ENCODE measurements around the gene CLRN2.

Gene CLRN2

DNA sequence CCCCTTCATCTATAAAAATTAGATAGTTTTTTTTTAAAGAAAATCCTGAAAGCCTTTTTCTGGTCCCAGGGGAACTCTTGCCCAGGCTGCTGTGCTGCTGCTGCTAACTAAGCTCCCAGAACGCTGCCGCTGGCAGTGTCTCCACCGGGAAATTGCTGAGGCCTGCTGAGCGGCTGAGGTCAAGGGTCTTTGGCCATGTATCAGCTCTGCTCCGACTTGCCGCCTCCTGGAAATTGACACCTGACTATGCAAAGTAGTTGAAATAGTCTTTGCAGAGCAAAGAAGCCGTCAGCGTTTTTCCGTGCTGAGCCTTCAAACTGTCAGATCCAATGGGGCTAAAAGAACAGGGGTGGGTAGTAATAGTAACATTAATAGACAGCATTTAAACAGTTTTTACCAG, 3.9 kb upstream of the CLRN2 start:
- Histone ChIP-seq H3K27me3 (ENCODE audit: control insufficient read depth, insufficient read depth, low read length) (peaks cover 9% of the 10 kb centered on the region), H3K36me3 (ENCODE audit: control insufficient read depth, insufficient read depth, low read length) (no peaks in the 10 kb centered on the region), H3K4me1 (ENCODE audit: control insufficient read depth, insufficient read depth, low read length) (peaks cover 3% of the 10 kb centered on the region), H3K9me3 (ENCODE audit: control insufficient read depth, insufficient read depth, low read length) (no peaks in the 10 kb centered on the region), H3K4me3 (ENCODE audit: low read depth, low read length) (peak overlapping the region; percentile 84), H3K9ac (ENCODE audit: low read depth, low read length) (no peak overlapping the region)

GRCh38 chr4:17511509-17511949, 3.4 kb upstream of the CLRN2 start:
- Histone ChIP-seq H3K9ac (ENCODE audit: low read depth, low read length) (peak overlapping the region; percentile 39), H3K4me3 (ENCODE audit: low read depth, low read length) (peak overlapping the region; percentile 84), H3K36me3 (ENCODE audit: control insufficient read depth, insufficient read depth, low read length) (no peaks in the 10 kb centered on the region), H3K4me1 (ENCODE audit: control insufficient read depth, insufficient read depth, low read length) (peaks cover 3% of the 10 kb centered on the region), H3K9me3 (ENCODE audit: control insufficient read depth, insufficient read depth, low read length) (no peaks in the 10 kb centered on the region), H3K27me3 (ENCODE audit: control insufficient read depth, insufficient read depth, low read length) (peaks cover 9% of the 10 kb centered on the region)

DNA sequence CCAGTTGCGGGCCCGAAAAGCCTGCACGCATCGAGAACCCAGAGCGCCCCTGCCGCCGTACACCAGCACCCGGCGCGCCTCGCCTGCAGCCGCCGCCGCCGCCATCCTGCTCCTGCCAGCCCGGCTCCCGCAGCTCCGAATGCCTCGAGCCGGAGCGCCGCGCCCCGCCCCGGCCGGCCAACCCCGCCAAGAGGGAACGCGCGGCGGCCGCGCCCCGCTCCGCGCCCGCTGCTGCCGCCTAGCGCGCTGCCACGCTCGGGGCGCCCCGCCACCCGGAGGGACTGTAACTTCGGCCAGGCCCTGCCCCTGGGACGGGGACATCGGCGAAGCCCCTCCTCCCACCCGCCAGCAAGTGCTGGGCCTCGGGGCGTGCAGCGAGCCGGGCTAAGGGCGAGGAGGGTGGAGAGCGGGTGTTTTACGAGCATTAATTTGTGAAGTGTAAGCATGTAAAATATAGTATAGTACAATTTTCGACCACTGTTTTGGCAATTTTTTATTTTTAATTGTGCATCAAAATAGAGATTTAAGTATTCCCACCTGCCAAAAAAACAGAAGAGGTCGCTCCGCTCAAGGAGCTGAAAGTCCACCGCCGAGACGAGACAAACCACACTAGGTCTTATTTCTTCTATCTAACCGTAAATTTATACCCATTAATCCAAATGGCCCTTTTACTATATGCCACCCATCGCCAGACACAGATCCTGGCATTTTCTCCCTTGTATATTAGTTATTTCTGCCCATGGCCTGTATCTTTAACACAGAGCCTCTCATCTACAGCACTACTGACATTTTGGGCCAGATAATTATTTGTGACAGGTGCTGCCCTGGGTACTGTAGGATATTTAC, 2.8 kb upstream of the CLRN2 start, which contains the start of gene QDPR:
Gene QDPR, minus strand, starts transcription at position 141 of the 846 bp plus-strand sequence. Its CDS starts 36 bp downstream, at position 105.
- H3K36me3 ChIP-seq (ENCODE audit: control insufficient read depth, insufficient read depth, low read length): no peaks in the 10 kb centered on the region

GRCh38 chr4:17512973-17513665, 1.8 kb upstream of the CLRN2 start:
- Histone ChIP-seq H3K9ac (ENCODE audit: low read depth, low read length) (no peak overlapping the region), H3K27me3 (ENCODE audit: control insufficient read depth, insufficient read depth, low read length) (peaks cover 9% of the 10 kb centered on the region), H3K4me1 (ENCODE audit: control insufficient read depth, insufficient read depth, low read length) (peaks cover 10% of the 10 kb centered on the region), H3K36me3 (ENCODE audit: control insufficient read depth, insufficient read depth, low read length) (no peaks in the 10 kb centered on the region), H3K9me3 (ENCODE audit: control insufficient read depth, insufficient read depth, low read length) (no peaks in the 10 kb centered on the region), H3K4me3 (ENCODE audit: low read depth, low read length) (no peak overlapping the region)

More for the DNA sequence above, 2.8 kb upstream of the CLRN2 start, which contains the start of gene QDPR:
- no peaks in the 10 kb centered on the region for H3K9me3 ChIP-seq (ENCODE audit: control insufficient read depth, insufficient read depth, low read length)
- H3K4me1 ChIP-seq (ENCODE audit: control insufficient read depth, insufficient read depth, low read length): peaks cover 3% of the 10 kb centered on the region
- peak within 1 kb of the TSS; percentile 84 for H3K4me3 ChIP-seq (ENCODE audit: low read depth, low read length)
- H3K27me3 ChIP-seq (ENCODE audit: control insufficient read depth, insufficient read depth, low read length): peaks cover 9% of the 10 kb centered on the region
- peak within 1 kb of the TSS; percentile 39 for H3K9ac ChIP-seq (ENCODE audit: low read depth, low read length)

- Histone ChIP-seq H3K4me1 (ENCODE audit: control insufficient read depth, insufficient read depth, low read length) (peaks cover 13% of the 10 kb centered on the region), H3K4me3 (ENCODE audit: low read depth, low read length) (no peak overlapping the region), H3K9me3 (ENCODE audit: control insufficient read depth, insufficient read depth, low read length) (no peaks in the 10 kb centered on the region), H3K9ac (ENCODE audit: low read depth, low read length) (no peak overlapping the region), H3K36me3 (ENCODE audit: control insufficient read depth, insufficient read depth, low read length) (no peaks in the 10 kb centered on the region), H3K27me3 (ENCODE audit: control insufficient read depth, insufficient read depth, low read length) (peaks cover 9% of the 10 kb centered on the region)
Measured at GRCh38 chr4:17515445-17516407, 761 bp downstream of the CLRN2 start.

DNA sequence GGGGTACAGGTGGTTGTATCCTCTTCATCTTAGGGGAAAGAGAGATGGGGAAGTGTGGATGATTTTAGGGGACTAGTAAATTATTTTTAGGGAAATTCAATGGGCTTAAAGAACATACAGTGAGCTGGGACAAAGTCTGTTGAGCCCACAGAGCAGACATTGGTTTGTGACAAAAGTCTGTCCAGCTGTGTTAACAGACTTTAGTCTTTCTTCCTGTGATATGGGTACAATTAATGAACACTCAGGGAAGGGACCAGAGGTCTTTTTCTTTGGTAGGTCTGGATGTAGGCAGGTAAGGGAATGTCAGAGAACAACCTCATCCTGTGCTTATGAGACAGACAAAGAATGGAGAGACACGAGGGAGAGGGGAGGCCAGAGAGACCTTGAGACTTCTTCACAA, 2.0 kb downstream of the CLRN2 start:
- H3K4me3 ChIP-seq (ENCODE audit: low read depth, low read length): no peak overlapping the region
- H3K4me1 ChIP-seq (ENCODE audit: control insufficient read depth, insufficient read depth, low read length): peaks cover 13% of the 10 kb centered on the region
- H3K36me3 ChIP-seq (ENCODE audit: control insufficient read depth, insufficient read depth, low read length): no peaks in the 10 kb centered on the region
- peaks cover 9% of the 10 kb centered on the region for H3K27me3 ChIP-seq (ENCODE audit: control insufficient read depth, insufficient read depth, low read length)
- H3K9ac ChIP-seq (ENCODE audit: low read depth, low read length): no peak overlapping the region
- H3K9me3 ChIP-seq (ENCODE audit: control insufficient read depth, insufficient read depth, low read length): no peaks in the 10 kb centered on the region

DNA sequence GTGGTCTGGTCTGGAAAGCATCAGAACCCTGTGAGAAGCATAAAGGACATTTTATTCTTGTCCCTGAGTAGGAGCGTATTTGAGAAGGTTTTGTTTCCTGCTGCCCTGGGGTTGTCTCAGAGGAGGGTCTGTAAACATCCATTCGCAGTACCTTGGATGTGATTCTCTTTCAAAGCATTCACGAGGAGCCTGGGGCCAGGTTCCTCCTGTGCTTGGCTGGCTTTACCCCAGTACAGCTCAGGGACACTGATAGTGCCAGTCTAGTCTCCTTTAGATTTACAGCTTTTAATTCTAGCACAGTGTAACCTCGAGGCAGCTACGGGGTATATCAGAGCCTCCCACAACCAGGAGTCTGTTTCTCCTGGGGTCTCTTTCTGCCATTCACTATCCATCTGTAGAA, 2.7 kb downstream of the CLRN2 start:
- H3K36me3 ChIP-seq (ENCODE audit: control insufficient read depth, insufficient read depth, low read length): no peaks in the 10 kb centered on the region
- no peak overlapping the region for H3K9ac ChIP-seq (ENCODE audit: low read depth, low read length)
- H3K9me3 ChIP-seq (ENCODE audit: control insufficient read depth, insufficient read depth, low read length): no peaks in the 10 kb centered on the region
- H3K4me1 ChIP-seq (ENCODE audit: control insufficient read depth, insufficient read depth, low read length): peaks cover 13% of the 10 kb centered on the region
- H3K27me3 ChIP-seq (ENCODE audit: control insufficient read depth, insufficient read depth, low read length): peaks cover 6% of the 10 kb centered on the region
- H3K4me3 ChIP-seq (ENCODE audit: low read depth, low read length): peak overlapping the region; percentile 3

DNA sequence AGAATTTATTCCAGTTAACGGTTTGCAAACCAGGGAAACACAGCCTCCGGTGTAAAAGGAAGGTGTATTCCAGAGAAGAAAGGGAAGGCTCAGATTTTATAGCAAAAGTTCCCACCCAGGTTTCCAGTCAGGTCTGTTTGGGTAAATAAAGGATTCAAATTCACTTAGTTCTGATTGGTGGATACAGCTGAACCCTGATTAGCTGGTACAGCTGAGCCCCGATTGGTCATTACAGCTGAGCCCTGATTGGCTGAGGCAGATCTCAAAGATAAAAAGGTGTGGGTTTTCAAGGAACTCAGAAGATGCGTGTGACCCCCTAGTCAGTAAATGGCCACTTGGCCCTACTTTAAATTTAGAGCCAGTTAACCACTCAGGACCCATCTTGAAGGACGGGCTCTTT, 6.6 kb downstream of the CLRN2 start:
- Histone ChIP-seq H3K4me1 (ENCODE audit: control insufficient read depth, insufficient read depth, low read length) (peaks cover 13% of the 10 kb centered on the region), H3K9me3 (ENCODE audit: control insufficient read depth, insufficient read depth, low read length) (no peaks in the 10 kb centered on the region), H3K4me3 (ENCODE audit: low read depth, low read length) (no peak overlapping the region), H3K27me3 (ENCODE audit: control insufficient read depth, insufficient read depth, low read length) (no peaks in the 10 kb centered on the region), H3K9ac (ENCODE audit: low read depth, low read length) (no peak overlapping the region), H3K36me3 (ENCODE audit: control insufficient read depth, insufficient read depth, low read length) (no peaks in the 10 kb centered on the region)

GRCh38 chr4:17523662-17524061, 8.7 kb downstream of the CLRN2 start:
- H3K4me3 ChIP-seq (ENCODE audit: low read depth, low read length): no peak overlapping the region
- H3K9ac ChIP-seq (ENCODE audit: low read depth, low read length): no peak overlapping the region
- H3K9me3 ChIP-seq (ENCODE audit: control insufficient read depth, insufficient read depth, low read length): no peaks in the 10 kb centered on the region
- H3K27me3 ChIP-seq (ENCODE audit: control insufficient read depth, insufficient read depth, low read length): no peaks in the 10 kb centered on the region
- H3K36me3 ChIP-seq (ENCODE audit: control insufficient read depth, insufficient read depth, low read length): no peaks in the 10 kb centered on the region
- peaks cover 4% of the 10 kb centered on the region for H3K4me1 ChIP-seq (ENCODE audit: control insufficient read depth, insufficient read depth, low read length)

- Histone ChIP-seq H3K27me3 (ENCODE audit: control insufficient read depth, insufficient read depth, low read length) (no peaks in the 10 kb centered on the region), H3K9me3 (ENCODE audit: control insufficient read depth, insufficient read depth, low read length) (no peaks in the 10 kb centered on the region), H3K36me3 (ENCODE audit: control insufficient read depth, insufficient read depth, low read length) (no peaks in the 10 kb centered on the region), H3K4me3 (ENCODE audit: low read depth, low read length) (no peak overlapping the region), H3K4me1 (ENCODE audit: control insufficient read depth, insufficient read depth, low read length) (no peaks in the 10 kb centered on the region), H3K9ac (ENCODE audit: low read depth, low read length) (no peak overlapping the region)
Measured at GRCh38 chr4:17526695-17527477, 11.9 kb downstream of the CLRN2 start.

All from iPS-15b (cell line).